ENCODE data around the gene ANAPC10.

DNA sequence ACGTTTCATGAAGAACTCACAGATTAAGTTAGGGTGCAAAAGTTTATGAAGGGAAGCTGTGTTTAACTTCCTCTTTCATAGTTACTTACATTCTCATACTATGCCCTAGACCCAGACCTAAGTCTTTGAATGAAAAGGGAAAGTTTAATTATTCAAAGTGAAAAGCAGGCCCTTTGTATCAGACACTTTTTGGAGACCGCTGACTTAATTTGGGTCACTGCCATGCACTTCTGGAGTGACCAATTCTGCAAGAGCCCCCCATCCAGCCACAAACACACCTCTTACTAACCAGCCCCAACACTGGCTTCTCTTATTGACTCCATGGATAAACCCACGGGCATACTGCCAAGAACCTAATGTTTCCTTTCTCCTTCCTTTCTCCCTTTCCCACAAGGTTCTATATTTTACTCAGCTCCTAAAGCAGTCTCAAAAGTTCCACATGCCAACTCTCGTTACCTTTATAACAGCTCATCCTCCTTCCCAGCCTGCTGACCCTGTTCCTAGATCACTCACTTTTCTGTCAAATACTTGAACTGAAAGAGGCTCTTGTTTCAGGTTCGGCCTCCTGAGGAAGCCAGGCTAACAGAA is 34.6 kb upstream of the ANAPC10 start:
- no peak for TF ChIP-seq POLR2A (IDR thresholded peaks at IDR 0.05)
- TF ChIP-seq, protein P1, sequence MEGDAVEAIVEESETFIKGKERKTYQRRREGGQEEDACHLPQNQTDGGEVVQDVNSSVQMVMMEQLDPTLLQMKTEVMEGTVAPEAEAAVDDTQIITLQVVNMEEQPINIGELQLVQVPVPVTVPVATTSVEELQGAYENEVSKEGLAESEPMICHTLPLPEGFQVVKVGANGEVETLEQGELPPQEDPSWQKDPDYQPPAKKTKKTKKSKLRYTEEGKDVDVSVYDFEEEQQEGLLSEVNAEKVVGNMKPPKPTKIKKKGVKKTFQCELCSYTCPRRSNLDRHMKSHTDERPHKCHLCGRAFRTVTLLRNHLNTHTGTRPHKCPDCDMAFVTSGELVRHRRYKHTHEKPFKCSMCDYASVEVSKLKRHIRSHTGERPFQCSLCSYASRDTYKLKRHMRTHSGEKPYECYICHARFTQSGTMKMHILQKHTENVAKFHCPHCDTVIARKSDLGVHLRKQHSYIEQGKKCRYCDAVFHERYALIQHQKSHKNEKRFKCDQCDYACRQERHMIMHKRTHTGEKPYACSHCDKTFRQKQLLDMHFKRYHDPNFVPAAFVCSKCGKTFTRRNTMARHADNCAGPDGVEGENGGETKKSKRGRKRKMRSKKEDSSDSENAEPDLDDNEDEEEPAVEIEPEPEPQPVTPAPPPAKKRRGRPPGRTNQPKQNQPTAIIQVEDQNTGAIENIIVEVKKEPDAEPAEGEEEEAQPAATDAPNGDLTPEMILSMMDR (IDR thresholded peaks at IDR 0.05) = no peak
